H1 (cell line): ENCODE results near the gene HOXB5. TPM values are rescaled to one million over a fixed set of nuclear protein-coding genes. Genes with fewer than 3 reads are reported as not detected.

Experiments
- BCL11A ChIP-seq, 2 experiments: IDR thresholded peaks; one replicate each; pipeline ENCODE4 v1.6.1; 2011; ENCODE audit warnings: low read depth in 2 of 2, low read length in 2 of 2, mild to moderate bottlenecking in 2 of 2
- CHD2 ChIP-seq: IDR thresholded peaks from 2 replicates; pipeline ENCODE4 v1.6.1; 2012; ENCODE audit warnings: low read length, improper control_type of control experiment
- GABPA ChIP-seq: IDR thresholded peaks from 2 replicates; pipeline ENCODE4 v1.6.1; 2011; ENCODE audit warnings: mild to moderate bottlenecking, low read length, moderate library complexity, borderline replicate concordance; ENCODE audit not compliant: insufficient read depth
- KDM1A ChIP-seq: fragments of 200-600, 300-600 bp; sonication (generic); IDR thresholded peaks from 2 replicates; pipeline ENCODE4 v1.7.1; 2016; ENCODE audit warnings: mild to moderate bottlenecking, low read length, borderline replicate concordance
- SIN3A ChIP-seq, 2 experiments: IDR thresholded peaks in 1 of 2; conservative IDR thresholded peaks in 1 of 2; 2 replicates each; pipeline ENCODE4 v1.6.1; 2011 to 2012; ENCODE audit warnings: low read length in 2 of 2, improper control_type of control experiment in 1 of 2, low read depth in 1 of 2, mild to moderate bottlenecking in 1 of 2
- SUZ12 ChIP-seq: fragments of 200-600 bp; sonication (generic); IDR thresholded peaks from 2 replicates; pipeline ENCODE4 v1.6.1; 2012; ENCODE audit warnings: mild to moderate bottlenecking, inconsistent platforms, low read length, moderate library complexity, mixed read lengths
- polyA plus RNA-seq, 7 experiments: library from polyadenylated mRNA; depleted of rRNA in 3 of 7; stranded (reverse) in 5 of 7; unstranded in 2 of 7; fragments of >200 nt in 5 of 7; fragments of 200-250 nt in 2 of 7; gene quantifications; 1 replicate in 5 of 7; 2 replicates in 1 of 7; 4 replicates in 1 of 7; pipeline versions ENCODE4 v1.2.1 to v1.2.3, GENCODE V29; 2011 to 2013; ENCODE audit warnings: missing spikeins in 2 of 7, mixed read lengths in 2 of 7
- total RNA-seq: library from RNA; stranded (reverse); fragmentation: NEBNext Ultra II Directional; extraction: Animal tissue kit (Norgen Biotek cat#: 25700); gene quantifications from 2 replicates; pipeline ENCODE4 v1.2.1, GENCODE V29; 2021
- TF ChIP-seq, protein P1 (sequence below): IDR thresholded peaks from 2 replicates; pipeline ENCODE4 v1.6.1; 2011; ENCODE audit warnings: low read depth, mild to moderate bottlenecking, low read length; ENCODE audit not compliant: insufficient read depth
- TF ChIP-seq, protein P2 (sequence below): fragments of 300-600 bp; sonication (generic); IDR thresholded peaks from 2 replicates; pipeline ENCODE4 v1.7.1; 2012; ENCODE audit warnings: low read length, moderate library complexity, mild to moderate bottlenecking, inconsistent platforms; ENCODE audit not compliant: insufficient replicate concordance

HOXB5 gene
- total and polyA plus RNA-seq, 2 of the 8 experiments (the other 6 are each of a cell fraction or from before 2014, with no cell fraction given) = not detected

- TF ChIP-seq, protein P1, sequence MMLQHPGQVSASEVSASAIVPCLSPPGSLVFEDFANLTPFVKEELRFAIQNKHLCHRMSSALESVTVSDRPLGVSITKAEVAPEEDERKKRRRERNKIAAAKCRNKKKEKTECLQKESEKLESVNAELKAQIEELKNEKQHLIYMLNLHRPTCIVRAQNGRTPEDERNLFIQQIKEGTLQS = no peak
- TF ChIP-seq SIN3A (conservative IDR thresholded peaks at IDR 0.05 in 1 of 2, IDR thresholded peaks at IDR 0.05 in 1 of 2; ENCODE audit: low read depth in 1 of 2, low read length in 2 of 2) (no peak), CHD2 (no peak), SUZ12 (no peak; the same call in 1 of the 2 replicates), GABPA (no peak), KDM1A (no peak), BCL11A (IDR thresholded peaks at IDR 0.05; ENCODE audit: low read depth in 2 of 2, low read length in 2 of 2) (no peak)
- TF ChIP-seq, protein P2, sequence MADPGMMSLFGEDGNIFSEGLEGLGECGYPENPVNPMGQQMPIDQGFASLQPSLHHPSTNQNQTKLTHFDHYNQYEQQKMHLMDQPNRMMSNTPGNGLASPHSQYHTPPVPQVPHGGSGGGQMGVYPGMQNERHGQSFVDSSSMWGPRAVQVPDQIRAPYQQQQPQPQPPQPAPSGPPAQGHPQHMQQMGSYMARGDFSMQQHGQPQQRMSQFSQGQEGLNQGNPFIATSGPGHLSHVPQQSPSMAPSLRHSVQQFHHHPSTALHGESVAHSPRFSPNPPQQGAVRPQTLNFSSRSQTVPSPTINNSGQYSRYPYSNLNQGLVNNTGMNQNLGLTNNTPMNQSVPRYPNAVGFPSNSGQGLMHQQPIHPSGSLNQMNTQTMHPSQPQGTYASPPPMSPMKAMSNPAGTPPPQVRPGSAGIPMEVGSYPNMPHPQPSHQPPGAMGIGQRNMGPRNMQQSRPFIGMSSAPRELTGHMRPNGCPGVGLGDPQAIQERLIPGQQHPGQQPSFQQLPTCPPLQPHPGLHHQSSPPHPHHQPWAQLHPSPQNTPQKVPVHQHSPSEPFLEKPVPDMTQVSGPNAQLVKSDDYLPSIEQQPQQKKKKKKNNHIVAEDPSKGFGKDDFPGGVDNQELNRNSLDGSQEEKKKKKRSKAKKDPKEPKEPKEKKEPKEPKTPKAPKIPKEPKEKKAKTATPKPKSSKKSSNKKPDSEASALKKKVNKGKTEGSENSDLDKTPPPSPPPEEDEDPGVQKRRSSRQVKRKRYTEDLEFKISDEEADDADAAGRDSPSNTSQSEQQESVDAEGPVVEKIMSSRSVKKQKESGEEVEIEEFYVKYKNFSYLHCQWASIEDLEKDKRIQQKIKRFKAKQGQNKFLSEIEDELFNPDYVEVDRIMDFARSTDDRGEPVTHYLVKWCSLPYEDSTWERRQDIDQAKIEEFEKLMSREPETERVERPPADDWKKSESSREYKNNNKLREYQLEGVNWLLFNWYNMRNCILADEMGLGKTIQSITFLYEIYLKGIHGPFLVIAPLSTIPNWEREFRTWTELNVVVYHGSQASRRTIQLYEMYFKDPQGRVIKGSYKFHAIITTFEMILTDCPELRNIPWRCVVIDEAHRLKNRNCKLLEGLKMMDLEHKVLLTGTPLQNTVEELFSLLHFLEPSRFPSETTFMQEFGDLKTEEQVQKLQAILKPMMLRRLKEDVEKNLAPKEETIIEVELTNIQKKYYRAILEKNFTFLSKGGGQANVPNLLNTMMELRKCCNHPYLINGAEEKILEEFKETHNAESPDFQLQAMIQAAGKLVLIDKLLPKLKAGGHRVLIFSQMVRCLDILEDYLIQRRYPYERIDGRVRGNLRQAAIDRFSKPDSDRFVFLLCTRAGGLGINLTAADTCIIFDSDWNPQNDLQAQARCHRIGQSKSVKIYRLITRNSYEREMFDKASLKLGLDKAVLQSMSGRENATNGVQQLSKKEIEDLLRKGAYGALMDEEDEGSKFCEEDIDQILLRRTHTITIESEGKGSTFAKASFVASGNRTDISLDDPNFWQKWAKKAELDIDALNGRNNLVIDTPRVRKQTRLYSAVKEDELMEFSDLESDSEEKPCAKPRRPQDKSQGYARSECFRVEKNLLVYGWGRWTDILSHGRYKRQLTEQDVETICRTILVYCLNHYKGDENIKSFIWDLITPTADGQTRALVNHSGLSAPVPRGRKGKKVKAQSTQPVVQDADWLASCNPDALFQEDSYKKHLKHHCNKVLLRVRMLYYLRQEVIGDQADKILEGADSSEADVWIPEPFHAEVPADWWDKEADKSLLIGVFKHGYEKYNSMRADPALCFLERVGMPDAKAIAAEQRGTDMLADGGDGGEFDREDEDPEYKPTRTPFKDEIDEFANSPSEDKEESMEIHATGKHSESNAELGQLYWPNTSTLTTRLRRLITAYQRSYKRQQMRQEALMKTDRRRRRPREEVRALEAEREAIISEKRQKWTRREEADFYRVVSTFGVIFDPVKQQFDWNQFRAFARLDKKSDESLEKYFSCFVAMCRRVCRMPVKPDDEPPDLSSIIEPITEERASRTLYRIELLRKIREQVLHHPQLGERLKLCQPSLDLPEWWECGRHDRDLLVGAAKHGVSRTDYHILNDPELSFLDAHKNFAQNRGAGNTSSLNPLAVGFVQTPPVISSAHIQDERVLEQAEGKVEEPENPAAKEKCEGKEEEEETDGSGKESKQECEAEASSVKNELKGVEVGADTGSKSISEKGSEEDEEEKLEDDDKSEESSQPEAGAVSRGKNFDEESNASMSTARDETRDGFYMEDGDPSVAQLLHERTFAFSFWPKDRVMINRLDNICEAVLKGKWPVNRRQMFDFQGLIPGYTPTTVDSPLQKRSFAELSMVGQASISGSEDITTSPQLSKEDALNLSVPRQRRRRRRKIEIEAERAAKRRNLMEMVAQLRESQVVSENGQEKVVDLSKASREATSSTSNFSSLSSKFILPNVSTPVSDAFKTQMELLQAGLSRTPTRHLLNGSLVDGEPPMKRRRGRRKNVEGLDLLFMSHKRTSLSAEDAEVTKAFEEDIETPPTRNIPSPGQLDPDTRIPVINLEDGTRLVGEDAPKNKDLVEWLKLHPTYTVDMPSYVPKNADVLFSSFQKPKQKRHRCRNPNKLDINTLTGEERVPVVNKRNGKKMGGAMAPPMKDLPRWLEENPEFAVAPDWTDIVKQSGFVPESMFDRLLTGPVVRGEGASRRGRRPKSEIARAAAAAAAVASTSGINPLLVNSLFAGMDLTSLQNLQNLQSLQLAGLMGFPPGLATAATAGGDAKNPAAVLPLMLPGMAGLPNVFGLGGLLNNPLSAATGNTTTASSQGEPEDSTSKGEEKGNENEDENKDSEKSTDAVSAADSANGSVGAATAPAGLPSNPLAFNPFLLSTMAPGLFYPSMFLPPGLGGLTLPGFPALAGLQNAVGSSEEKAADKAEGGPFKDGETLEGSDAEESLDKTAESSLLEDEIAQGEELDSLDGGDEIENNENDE = no peak
Measured at GRCh38 chr17:48592057-48592514, 1.5 kb downstream of the HOXB5 start (continued).
